ENCODE measurements around the gene ATP8B4.
A peak's percentile ranks its signal among the peaks of the same experiment; 100 is the strongest.

Gene ATP8B4

GRCh38 chr15:49890689-49891088, 228.3 kb downstream of the ATP8B4 start:
- DNase-seq (ENCODE audit: low read depth) = no peak

GRCh38 chr15:49889536-49889935, 229.5 kb downstream of the ATP8B4 start:
- DNase-seq (ENCODE audit: low read depth) = no peak

- no peak for DNase-seq (ENCODE audit: low read depth)
Measured at GRCh38 chr15:49888734-49889133, 230.3 kb downstream of the ATP8B4 start.

- DNase-seq (ENCODE audit: low read depth) = no peak
Measured at GRCh38 chr15:49888323-49888693, 230.7 kb downstream of the ATP8B4 start.

- DNase-seq (ENCODE audit: low read depth) = no peak
Measured at GRCh38 chr15:49887659-49888322, 231.2 kb downstream of the ATP8B4 start.

GRCh38 chr15:49883121-49883520, 235.9 kb downstream of the ATP8B4 start:
- DNase-seq (ENCODE audit: low read depth) = no peak

GRCh38 chr15:49881866-49882265, 237.2 kb downstream of the ATP8B4 start:
- no peak for DNase-seq (ENCODE audit: low read depth)

- DNase-seq (ENCODE audit: low read depth) = no peak
Measured at GRCh38 chr15:49881433-49881832, 237.6 kb downstream of the ATP8B4 start.

- DNase-seq (ENCODE audit: low read depth) = peak; percentile 96
Measured at GRCh38 chr15:49877873-49878521, 241.0 kb downstream of the ATP8B4 start.

GRCh38 chr15:49877117-49877872, 241.7 kb downstream of the ATP8B4 start:
- no peak for DNase-seq (ENCODE audit: low read depth)

GRCh38 chr15:49876401-49877038, 242.5 kb downstream of the ATP8B4 start:
- no peak for DNase-seq (ENCODE audit: low read depth)

GRCh38 chr15:49875392-49875791, 243.6 kb downstream of the ATP8B4 start:
- no peak for DNase-seq (ENCODE audit: low read depth)

GRCh38 chr15:49870472-49870871, 248.6 kb downstream of the ATP8B4 start:
- DNase-seq (ENCODE audit: low read depth) = no peak

- no peak for DNase-seq (ENCODE audit: low read depth)
Measured at GRCh38 chr15:49868348-49868747, 250.7 kb downstream of the ATP8B4 start.

GRCh38 chr15:49865925-49866757, 252.9 kb downstream of the ATP8B4 start:
- no peak for DNase-seq (ENCODE audit: low read depth)

- DNase-seq (ENCODE audit: low read depth) = no peak
Measured at GRCh38 chr15:49864251-49864650, 254.8 kb downstream of the ATP8B4 start.

- peak; percentile 94 for DNase-seq (ENCODE audit: low read depth)
Measured at GRCh38 chr15:49863431-49864224, 255.4 kb downstream of the ATP8B4 start.

GRCh38 chr15:49860101-49860500, 258.9 kb downstream of the ATP8B4 start:
- DNase-seq (ENCODE audit: low read depth) = no peak

GRCh38 chr15:49857496-49858475, 261.2 kb downstream of the ATP8B4 start:
- DNase-seq (ENCODE audit: low read depth) = no peak

Measured in stromal cell of bone marrow (primary cell).